ENCODE measurements around the gene DHODH. TPM values are rescaled to one million over a fixed set of nuclear protein-coding genes. Genes with fewer than 3 reads are reported as not detected.
A peak's percentile ranks its signal among the peaks of the same experiment; 100 is the strongest.
"Not testable (repeated sequence)": the region's sequence is repeated elsewhere in the genome, so short reads cannot be mapped to it uniquely, and the experiment has no call there.

The DHODH gene
- total RNA-seq, 4 donors from 2014 or later: 5.5 to 13.4 (median 7.4) TPM

- Histone ChIP-seq H3K36me3 (no peaks in the 10 kb centered on the region), H3K9me3 (no peaks in the 10 kb centered on the region), H3K4me3 (replicated peaks in 1 of 3) (no peak overlapping the region), H3K4me1 (no peaks in the 10 kb centered on the region), H3K27ac (no peak overlapping the region), H3K27me3 (no peaks in the 10 kb centered on the region)
- no peak for TF ChIP-seq POLR2A (IDR thresholded peaks at IDR 0.05)
- TF ChIP-seq, protein P1, sequence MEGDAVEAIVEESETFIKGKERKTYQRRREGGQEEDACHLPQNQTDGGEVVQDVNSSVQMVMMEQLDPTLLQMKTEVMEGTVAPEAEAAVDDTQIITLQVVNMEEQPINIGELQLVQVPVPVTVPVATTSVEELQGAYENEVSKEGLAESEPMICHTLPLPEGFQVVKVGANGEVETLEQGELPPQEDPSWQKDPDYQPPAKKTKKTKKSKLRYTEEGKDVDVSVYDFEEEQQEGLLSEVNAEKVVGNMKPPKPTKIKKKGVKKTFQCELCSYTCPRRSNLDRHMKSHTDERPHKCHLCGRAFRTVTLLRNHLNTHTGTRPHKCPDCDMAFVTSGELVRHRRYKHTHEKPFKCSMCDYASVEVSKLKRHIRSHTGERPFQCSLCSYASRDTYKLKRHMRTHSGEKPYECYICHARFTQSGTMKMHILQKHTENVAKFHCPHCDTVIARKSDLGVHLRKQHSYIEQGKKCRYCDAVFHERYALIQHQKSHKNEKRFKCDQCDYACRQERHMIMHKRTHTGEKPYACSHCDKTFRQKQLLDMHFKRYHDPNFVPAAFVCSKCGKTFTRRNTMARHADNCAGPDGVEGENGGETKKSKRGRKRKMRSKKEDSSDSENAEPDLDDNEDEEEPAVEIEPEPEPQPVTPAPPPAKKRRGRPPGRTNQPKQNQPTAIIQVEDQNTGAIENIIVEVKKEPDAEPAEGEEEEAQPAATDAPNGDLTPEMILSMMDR (IDR thresholded peaks at IDR 0.05): no peak
- intact Hi-C loops (cut with DNase I): no loop called here
- 65 to 74% methylated on average over 7 of the region's 7 CpGs for WGBS, 2 donors
- no peak for DNase-seq
Measured at GRCh38 chr16:72001180-72001874, 7.2 kb upstream of the DHODH start.

DNA sequence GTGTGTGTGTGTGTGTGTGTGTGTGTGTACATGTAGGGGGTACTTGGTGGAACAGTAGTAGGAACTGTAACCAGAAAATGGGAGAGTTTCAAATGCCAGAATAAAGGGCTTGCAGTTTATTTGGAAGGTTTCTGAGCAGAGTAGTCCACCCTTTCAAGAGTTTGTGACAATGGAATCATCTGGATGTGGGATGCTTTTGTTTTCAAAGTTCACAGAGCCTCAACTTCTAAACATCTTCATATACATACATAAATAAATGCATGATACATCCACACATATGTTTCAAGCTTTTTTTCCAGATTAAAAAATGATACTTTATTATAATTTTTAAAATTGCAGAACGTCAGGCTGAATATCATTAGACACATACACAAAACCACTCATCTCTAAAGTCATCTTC lies 5.9 kb upstream of the DHODH start:
- TF ChIP-seq POLR2A (IDR thresholded peaks at IDR 0.05): no peak
- TF ChIP-seq, protein P1 (IDR thresholded peaks at IDR 0.05): no peak
- Histone ChIP-seq H3K27me3 (no peaks in the 10 kb centered on the region), H3K4me3 (replicated peaks in 1 of 3) (no peak overlapping the region), H3K27ac (no peak overlapping the region), H3K4me1 (no peaks in the 10 kb centered on the region), H3K9me3 (no peaks in the 10 kb centered on the region), H3K36me3 (no peaks in the 10 kb centered on the region)
- DNase-seq: no peak
- intact Hi-C loops (cut with DNase I): no loop called here
- 75 to 97% methylated on average over 1 of the region's 1 CpG for WGBS, 2 donors

DNA sequence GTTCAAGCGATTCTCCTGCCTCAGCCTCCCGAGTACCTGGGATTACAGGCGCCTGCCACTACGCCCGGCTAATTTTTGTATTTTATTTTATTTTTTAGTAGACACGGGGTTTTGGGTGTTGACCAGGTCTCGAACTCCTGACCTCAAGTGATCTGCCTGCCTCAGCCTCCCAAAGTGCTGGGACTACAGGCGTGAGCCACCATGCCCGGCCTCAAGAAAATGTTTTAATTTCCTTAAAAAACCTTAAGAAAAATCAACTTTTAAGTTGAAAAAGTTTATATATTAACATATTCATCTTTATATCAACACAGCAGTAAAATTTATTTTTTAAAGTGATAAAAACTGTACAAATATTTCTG lies 500 bp upstream of the DHODH start:
- H3K27me3 ChIP-seq; H3K36me3 ChIP-seq; H3K4me3 ChIP-seq (replicated peaks in 1 of 3); DNase-seq; H3K9me3 ChIP-seq; H3K4me1 ChIP-seq; H3K27ac ChIP-seq: not testable (repeated sequence)
- intact Hi-C loops (cut with DNase I): loop anchor here (5.0 kb wide), 1 partner anchor 84 kb away; the partner anchor contains the start of genes DHX38 and TXNL4B
- 79 to 80% methylated on average over 9 of the region's 9 CpGs for WGBS, 2 donors

DNA sequence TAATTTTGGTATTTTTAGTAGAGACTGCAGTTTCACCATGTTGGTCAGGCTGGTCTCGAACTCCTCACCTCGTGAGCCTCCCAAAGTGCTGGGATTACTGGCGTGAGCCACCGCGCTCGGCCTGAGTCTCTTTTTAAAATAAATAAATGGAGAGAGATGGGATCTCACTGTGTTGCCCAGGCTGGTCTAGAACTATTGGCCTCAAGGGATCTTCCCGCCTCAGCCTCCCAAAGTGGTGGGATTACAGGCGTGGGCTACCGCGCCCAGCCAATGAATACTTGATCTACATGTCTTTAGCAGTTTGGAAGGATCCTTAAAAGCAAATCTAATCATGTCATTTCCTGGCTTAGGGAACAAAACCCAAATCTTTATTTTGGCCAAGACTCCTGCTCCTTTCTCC lies 1.2 kb downstream of the DHODH start:
- intact Hi-C loops (cut with DNase I): loop anchor here (5.0 kb wide), 1 partner anchor 83 kb away; the partner anchor contains the start of genes DHX38 and TXNL4B
- no peak for TF ChIP-seq POLR2A (IDR thresholded peaks at IDR 0.05)
- TF ChIP-seq, protein P1 (IDR thresholded peaks at IDR 0.05): no peak
- no peak for DNase-seq
- H3K27ac ChIP-seq: no peak overlapping the region
- no peaks in the 10 kb centered on the region for H3K9me3 ChIP-seq
- WGBS, 2 donors: 97 to 98% methylated on average over 10 of the region's 10 CpGs
- H3K4me3 ChIP-seq (replicated peaks in 1 of 3): no peak overlapping the region
- no peaks in the 10 kb centered on the region for H3K27me3 ChIP-seq
- H3K36me3 ChIP-seq: no peaks in the 10 kb centered on the region
- H3K4me1 ChIP-seq: no peaks in the 10 kb centered on the region

- H3K4me3 ChIP-seq (replicated peaks in 1 of 3): no peak overlapping the region
- peaks cover 0 to 4% of the 10 kb centered on the region in 2 donors for H3K36me3 ChIP-seq
- no peaks in the 10 kb centered on the region for H3K4me1 ChIP-seq
- intact Hi-C loops (cut with DNase I): no loop called here
- no peak for DNase-seq
- TF ChIP-seq, protein P1 (IDR thresholded peaks at IDR 0.05): no peak
- H3K27ac ChIP-seq: peak overlapping the region in 2 of 3 donors; percentile 10 to 20
- H3K9me3 ChIP-seq: no peaks in the 10 kb centered on the region
- no peaks in the 10 kb centered on the region for H3K27me3 ChIP-seq
- 75 to 82% methylated on average over 9 of the region's 9 CpGs for WGBS, 2 donors
Measured at GRCh38 chr16:72012607-72013006, 4.1 kb downstream of the DHODH start.

All from thyroid gland (tissue), 4 donors.